GM12865 (cell line): Measurements from ENCODE around the gene PYURF.
A peak's percentile ranks its signal among the peaks of the same experiment; 100 is the strongest.

ENCODE experiments used
- DNase-seq: peaks from one replicate; pipeline ENCODE4 v3.0.0; 2010; ENCODE audit warnings: low read depth
- H3K4me3 ChIP-seq: 2 replicates; pipeline ENCODE4 v1.5.1; 2011; ENCODE audit warnings: mild to moderate bottlenecking, low read depth, low read length, control low read depth
- TF ChIP-seq, protein P1 (sequence below): IDR thresholded peaks from 2 replicates; pipeline ENCODE4 v1.5.1; 2011; ENCODE audit warnings: low read length, control low read depth, low read depth, inconsistent platforms; ENCODE audit not compliant: insufficient read depth; ENCODE audit errors: missing control alignments

The PYURF gene

DNA sequence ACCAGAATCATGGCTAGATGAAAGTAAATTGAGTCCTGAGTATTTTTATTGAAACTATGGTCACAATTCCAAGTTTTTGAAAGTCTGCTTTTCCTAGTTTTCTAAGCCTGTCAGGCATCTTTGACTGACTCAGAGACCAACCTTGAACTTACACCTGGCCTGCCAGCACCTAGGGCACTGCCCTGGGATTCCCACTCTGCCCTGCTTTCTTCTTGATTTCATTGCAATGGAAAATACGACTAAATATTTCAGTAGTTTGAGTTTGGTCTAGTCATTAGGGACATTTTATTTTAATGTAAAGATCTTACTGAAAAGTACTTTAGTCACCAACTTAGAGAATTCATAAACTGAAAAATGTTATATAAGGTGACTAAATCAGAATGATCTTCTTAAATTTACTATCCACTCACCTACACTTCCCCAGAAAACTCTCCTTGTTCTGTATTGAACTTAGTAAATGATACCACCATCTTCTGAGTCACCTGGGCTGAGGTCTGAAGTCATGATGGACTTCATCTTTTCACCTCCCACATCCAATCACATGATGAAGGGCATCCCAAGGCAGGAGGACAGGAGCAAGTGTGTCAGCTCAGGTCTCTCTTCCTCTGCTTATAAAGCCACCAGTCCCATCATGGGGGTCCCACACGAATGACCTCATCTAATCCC is 11.6 kb upstream of the PYURF start:
- DNase-seq, result no peak
- H3K4me3 ChIP-seq, result no peak overlapping the region
- TF ChIP-seq, protein P1, sequence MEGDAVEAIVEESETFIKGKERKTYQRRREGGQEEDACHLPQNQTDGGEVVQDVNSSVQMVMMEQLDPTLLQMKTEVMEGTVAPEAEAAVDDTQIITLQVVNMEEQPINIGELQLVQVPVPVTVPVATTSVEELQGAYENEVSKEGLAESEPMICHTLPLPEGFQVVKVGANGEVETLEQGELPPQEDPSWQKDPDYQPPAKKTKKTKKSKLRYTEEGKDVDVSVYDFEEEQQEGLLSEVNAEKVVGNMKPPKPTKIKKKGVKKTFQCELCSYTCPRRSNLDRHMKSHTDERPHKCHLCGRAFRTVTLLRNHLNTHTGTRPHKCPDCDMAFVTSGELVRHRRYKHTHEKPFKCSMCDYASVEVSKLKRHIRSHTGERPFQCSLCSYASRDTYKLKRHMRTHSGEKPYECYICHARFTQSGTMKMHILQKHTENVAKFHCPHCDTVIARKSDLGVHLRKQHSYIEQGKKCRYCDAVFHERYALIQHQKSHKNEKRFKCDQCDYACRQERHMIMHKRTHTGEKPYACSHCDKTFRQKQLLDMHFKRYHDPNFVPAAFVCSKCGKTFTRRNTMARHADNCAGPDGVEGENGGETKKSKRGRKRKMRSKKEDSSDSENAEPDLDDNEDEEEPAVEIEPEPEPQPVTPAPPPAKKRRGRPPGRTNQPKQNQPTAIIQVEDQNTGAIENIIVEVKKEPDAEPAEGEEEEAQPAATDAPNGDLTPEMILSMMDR, result no peak

DNA sequence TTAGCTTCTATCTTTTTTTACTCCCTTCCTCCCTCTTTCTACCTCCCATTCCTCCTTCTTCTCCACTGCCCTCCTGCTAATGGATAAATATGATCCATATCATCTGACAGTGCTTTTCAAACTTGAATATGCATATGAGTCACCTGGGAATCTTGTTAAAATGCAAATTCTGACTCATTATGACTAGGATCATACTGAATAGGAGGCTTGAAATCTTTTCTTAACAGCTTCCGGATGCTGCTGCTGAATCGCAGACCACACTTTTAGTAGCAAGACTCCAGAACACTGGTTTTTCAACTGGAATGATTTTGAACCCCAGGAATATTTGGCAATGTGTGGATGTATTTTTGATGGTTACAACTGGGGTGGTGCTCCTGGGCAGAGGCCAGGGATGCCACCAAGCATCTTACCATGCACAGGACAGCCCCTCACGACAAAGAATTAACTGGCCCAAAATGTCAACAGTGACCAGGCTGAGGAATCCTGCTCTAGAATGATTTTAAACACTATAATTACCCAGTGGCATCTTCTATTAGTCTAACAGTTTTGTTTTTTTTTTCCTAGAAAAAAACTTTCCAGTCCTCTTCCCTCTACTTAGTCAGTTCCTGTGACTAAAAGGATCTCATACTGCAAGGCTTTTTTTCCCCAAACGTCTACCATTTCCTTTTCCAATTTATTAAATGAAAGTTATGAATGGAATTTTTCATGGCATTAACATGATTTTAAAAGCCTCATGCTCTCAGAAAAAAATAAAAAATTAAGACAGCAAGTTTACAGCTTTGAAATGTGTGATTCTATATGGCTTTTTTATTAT is 10.6 kb upstream of the PYURF start:
- TF ChIP-seq, protein P1, result no peak
- H3K4me3 ChIP-seq, result no peak overlapping the region
- no peak for DNase-seq

DNA sequence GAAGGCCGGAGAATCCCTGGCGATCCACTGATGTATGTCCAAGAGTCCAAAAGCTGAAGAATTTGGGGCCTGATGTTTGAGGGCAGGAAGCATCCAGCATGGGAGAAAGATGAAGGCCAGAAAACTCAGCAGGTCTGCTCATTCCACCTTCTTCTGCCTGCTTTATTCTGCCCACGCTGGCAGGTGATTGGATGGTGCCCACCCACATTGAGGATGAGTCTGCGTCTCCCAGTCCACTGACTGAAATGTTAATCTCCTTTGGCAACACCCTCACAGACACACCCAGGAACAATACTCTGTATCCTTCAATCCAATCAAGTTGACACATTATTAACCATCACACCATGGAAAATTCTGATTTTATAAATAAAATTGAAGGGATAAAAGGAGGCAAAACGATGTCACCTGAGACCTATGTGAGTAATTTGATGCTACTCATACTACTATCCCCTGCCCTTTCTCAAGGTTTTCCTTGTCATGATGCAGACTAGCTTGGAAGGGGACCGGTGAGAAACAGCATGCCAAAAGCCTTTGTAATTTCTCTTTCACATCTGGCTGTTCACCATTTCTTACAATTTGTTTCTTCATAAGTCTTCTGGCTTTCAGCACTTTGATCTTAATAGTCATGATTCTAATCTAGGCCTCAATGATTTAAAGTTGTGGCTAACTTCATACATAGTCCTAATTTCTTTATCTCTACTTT is 9.7 kb upstream of the PYURF start:
- H3K4me3 ChIP-seq, result no peak overlapping the region
- no peak for DNase-seq
- TF ChIP-seq, protein P1, result no peak

DNA sequence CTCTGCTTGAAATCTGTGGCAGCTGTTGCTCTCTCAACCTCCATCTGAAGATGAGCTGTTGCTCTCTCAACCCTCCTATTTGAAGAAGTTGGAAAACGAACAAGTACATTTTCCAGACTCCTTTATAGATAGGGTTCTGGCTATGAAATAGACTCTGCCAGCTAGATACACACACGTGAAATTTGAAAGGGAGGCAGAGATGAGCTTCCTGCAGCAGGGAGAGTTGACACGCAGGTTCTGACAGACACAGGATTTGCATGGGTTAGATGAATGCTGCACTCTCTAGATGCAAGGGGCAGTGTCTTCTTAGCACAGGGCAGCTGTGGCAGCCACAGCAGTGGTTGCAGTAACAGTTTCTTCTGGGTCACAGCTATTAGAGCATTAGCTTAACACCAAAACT is 8.0 kb upstream of the PYURF start:
- TF ChIP-seq, protein P1, result no peak
- no peak for DNase-seq
- H3K4me3 ChIP-seq, result no peak overlapping the region

DNA sequence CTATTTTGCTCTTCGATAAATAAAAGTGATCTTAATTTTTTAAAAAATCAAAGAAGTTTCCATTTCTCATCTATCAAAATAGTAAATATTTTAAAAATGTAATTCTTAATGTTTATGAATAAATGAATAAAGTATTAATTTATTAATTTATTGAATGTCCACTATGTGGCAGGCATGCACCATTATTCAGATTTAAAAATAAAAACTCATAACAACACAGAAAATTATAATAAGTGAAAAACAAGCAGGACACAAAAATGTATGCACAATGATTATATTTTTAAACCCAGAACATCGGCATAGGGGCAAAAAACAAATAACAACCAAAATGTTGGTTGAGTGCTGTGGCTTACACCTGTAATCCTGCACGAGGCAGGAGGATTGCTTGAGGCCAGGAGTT is 5.3 kb upstream of the PYURF start:
- no peak for DNase-seq
- no peak overlapping the region for H3K4me3 ChIP-seq
- TF ChIP-seq, protein P1, result no peak

DNA sequence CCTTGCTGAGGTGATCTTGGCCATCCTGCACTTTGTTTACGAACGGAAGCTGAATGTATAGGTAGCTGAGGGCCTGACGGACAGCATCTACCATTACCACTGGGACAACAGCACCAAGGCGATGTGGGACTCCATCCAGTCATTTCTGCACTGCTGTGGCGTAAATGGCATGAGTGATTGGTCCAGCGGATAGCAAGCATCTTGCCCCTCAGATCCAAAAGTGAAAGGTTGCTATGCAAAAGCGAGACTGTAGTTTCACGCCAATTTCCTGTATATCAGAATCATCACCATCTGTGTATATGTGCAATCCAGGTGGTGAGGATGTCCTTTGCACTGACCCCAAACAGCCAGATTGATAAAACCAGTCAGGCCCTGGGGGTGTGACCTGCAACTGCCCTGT is 4.2 kb upstream of the PYURF start:
- DNase-seq, result peak; percentile 93
- TF ChIP-seq, protein P1, result no peak
- H3K4me3 ChIP-seq, result peak overlapping the region; percentile 1
